CD4-positive, alpha-beta T cell treated with Interleukin-21 for 1 hour (primary cell): ENCODE data around the gene CCND2.

Experiments used
- DNase-seq: peaks from one replicate; pipeline ENCODE4 v3.0.0-alpha.2; 2020

CCND2 gene

DNA sequence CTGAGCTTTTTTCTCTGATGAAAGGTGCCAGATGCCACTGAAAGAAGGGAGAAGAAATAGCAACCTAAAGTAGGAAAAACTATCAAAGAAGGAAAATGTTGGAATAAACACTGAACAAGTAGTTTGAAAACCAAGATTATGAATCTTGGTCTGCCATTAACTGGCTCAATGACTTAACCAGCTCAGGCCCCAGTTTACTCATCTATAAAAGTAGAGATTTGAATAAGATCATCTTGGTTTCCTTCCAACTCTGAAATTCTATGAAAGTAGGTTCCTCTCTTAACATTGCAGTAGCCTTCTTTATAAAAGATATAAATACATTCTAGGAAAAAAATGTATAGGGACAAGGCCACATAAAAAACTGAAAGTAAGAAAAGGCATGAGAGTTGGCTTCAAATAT is 16.1 kb upstream of the CCND2 start:
- DNase-seq, result no peak

DNA sequence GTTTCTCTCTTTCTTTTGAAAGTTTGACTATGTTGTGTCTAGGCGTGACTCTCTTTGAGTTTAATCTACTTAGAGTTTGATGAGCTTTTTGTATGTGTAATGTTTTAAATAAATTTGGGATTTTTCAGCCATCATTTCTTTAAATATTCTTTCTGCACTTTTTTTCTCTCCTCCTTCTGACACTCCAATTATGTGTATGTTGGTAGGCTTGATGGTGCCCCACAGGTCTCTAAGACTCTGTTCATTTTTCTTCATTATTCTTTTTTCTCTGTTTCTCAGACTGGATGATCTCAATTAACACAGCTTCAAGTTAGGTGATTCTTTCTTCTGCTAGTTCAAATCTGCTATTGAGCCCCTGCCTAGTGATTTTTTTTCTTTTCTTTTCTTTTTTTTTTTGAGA is 14.5 kb upstream of the CCND2 start:
- no peak for DNase-seq

DNA sequence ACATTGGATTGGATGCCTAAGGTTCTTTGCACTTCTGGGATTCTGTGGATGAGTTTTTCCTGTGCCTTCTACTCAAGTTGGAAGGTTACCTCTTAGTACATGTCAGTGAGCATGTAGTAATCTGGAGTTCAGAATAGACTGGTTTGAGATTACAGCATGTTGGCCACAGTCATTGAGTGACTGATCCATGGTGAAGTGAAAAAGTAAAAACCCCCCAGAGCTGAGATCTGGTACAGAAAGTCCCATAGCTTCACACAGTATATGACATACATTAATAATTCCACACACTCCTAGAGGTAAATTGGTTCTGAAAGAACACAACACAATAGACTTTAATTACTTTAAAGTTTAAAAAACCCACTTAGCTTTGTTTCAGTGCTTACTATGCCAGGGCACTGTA is 11.9 kb upstream of the CCND2 start:
- DNase-seq, result no peak

DNA sequence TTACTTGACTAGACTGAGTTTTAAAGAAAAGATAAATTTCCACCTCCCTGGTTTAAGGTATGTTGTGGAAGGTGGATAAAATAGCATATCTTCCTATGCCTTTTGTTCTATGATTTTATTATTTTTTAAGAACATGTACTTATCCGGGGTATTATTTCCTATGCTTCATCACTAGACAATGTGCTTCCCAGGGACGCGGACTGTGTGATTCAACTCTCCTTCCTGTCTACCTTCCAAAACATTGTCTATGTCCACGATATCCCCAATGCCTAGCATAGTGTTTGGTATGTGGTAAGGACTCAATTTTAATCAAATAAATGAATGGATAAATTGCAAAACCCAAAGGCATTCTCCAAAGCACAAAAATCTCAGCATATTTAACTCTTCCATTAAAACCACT is 8.3 kb upstream of the CCND2 start:
- DNase-seq, result no peak

DNA sequence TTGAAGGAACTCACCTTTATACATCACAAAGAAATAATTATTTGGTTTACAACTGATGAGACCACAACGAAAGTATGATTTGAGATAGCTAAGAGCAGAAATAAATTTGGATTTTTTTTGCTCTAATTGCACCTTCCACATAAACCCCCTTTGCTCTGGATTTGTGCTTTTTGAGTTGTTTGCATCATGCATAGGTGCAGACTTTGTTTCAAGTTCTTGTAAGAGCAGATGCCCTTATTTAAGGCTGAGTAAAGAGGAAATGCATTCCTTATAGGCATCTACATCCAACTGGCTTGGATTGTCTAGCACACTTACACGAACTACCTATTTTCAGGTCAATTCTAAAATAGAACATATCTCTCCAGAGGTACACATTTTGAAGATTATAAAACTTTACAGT is 6.6 kb upstream of the CCND2 start:
- DNase-seq, result no peak

DNA sequence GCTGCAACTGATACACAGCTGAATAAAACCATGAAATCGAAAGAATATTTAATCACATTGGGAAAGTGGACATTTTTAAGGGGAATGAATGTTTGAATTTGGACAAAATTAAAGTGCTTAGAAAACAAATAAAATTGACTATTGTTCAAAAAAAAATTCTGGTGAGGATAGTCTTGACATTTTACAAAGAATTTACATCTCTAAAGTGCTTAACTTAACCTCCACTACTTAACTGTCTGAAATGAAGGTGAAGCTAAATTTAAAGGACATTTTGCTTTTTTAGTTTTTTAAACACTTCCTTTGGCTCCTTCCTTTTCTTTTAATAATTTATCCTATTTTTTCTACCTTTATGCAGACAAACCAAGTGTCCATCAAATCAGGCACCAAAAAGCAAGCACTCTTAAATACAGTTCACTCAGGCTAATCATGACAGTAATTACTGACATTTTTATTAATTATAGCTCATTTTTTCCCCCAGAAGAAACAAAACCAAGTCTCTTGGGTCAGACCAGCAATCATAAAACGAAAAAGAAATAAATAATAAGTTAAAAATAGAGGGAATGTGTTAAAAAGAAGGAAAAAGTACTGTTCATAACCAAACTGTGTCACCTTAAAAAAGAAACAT is 5.7 kb upstream of the CCND2 start:
- no peak for DNase-seq

DNA sequence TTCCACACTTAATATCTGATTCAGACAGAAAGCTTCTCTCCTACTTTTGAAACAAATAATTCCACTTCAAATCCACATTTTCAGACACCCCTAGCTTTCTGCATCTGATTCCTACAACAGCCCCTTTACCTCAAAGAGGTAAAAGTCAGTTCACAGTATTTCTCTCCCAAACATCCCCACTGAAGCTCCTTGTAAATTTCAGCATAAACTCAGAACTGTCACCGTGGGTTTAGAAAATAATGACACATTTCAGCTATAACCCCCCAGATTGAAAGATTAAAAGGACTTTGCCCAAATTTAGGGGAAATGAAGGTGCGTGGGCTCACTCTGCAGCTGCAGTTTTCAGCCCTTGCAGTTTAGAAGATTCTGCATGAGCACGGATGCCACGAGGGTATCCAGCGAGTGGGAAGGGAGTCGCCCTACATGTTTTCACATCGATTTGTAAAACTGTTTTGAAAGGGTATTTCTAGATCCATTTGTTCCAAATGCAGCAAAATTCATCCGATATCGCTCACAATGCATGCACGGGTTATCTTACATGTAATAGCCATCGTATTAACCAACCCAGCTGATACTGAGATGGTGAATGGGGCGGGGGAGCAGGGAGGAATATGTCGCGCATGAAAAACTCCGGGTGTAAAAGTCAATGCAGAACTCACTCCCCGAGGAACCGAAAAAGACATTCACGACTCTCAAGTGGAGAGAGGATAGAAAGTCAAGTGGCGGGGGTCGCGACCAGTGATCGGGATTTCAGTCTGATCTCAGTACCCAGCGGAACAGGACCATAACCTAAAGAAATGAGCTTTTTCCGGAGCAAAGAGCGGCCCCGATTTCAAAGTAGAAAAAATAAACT is 5.0 kb upstream of the CCND2 start:
- peak; percentile 57 for DNase-seq

DNA sequence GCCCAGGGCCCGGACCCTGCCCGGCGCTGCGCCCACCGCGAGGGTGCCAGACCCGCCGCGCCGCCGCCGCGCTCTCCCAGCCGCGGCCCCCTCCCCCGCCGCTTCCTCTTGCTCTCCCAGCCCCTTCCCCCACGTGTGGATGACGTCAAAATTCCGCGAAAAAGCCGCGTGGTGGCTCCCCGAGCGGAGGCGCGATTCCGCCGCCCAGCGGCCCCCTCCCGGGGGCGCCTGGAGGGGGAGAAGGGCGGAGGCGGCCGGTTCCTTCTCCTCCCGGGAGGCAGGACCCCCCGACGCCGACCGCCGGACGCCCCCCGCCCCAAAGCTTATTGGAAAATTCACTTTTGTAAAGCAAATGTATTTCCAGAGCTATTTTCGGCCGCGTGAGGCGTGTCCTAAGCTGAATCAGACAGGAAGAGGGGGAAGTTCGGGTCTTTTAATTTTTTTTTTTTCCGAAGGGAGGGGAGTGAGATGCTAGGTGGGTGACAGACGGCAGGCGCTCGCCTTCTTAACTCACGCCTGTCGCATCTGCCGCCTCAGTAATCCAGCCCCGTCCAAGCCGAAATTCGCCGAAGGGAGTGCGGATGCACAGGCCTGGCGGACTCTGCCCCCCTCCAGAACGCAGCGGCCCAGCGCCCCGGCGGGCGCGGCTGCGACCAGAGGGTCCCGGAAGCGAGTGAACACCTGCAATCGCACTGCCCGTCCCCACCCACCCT is 4.1 kb upstream of the CCND2 start:
- DNase-seq, result peak; percentile 94

DNA sequence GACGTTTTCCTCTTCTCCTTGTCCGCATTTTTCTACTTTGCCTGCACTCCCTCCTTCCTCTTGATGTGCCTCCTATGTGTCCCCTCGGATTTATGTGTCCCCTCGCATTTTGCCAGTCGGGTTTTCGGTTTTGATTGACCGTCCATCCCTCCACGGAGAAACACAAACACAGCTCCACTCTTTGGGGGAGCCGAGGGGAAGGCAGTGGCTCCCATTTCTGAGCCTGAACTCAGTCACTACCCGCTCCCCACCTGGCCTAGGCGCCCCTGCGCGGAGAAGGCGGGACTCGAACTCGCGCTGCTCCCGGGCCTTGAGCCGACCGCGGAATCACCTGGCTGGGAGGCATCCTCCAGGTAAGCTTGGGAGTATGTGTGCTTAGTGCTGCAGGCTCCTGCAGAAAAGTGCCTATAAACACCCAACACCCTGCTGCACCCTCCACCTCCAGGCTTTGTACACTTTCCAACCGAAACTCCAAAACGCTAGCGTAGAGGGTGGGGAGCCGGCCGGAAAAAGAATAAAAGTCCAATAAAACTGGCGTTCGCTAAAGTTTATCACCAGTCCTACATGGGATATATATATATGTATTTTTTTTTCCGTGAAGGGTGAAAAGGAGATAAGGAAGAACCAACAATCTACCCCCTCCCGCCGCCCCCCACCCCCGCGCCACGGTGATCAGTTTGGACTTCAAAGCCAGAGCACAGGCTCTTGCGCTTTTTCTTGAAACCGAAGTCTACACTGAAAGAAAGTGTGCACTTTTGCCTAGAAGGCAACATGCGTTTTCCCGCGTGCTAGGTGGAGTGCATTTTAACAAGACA is 3.3 kb upstream of the CCND2 start:
- peak; percentile 53 for DNase-seq

DNA sequence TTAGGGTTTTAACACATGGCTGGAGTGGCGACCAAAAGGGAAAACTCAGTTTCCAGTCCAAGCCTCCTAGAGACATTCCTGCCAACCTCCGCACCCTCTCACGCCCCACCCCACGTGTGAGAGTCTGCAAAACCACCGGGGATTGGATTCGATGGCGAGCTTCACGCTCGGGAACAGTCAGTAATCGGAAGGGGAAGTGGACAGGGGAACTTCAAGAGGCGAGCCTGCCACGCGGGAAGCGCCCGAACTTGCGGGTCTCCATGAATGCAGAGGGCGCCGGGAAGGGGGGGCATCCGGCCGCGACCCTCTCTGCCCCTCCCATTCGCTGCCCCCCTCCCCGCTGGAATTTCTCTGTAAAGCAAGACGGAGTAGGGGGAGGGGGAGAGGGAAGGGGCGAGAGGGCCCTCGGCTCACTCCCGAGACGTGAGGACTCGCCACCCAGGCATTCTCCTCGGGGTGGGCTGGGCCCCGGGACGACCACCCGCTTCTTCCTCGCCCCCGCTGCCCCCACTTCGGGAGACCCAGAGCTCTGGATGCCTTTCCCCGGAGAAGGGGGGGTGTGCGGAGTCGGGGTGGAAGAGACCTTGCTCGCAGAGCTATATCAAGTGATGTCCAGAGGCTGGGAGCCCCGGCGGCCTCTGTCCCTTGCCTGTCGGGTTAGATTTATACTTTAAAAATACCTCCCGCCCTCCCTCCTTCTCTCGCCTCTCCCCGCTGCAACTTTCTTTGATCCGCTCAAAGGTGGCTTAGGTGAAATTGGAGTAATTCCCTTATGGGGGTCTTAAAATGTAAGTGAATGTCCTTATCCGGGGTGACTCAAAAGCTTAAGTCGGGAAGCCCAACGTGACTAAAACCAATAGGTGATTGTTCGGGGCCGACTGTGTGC is 2.5 kb upstream of the CCND2 start:
- DNase-seq, result peak; percentile 56

DNA sequence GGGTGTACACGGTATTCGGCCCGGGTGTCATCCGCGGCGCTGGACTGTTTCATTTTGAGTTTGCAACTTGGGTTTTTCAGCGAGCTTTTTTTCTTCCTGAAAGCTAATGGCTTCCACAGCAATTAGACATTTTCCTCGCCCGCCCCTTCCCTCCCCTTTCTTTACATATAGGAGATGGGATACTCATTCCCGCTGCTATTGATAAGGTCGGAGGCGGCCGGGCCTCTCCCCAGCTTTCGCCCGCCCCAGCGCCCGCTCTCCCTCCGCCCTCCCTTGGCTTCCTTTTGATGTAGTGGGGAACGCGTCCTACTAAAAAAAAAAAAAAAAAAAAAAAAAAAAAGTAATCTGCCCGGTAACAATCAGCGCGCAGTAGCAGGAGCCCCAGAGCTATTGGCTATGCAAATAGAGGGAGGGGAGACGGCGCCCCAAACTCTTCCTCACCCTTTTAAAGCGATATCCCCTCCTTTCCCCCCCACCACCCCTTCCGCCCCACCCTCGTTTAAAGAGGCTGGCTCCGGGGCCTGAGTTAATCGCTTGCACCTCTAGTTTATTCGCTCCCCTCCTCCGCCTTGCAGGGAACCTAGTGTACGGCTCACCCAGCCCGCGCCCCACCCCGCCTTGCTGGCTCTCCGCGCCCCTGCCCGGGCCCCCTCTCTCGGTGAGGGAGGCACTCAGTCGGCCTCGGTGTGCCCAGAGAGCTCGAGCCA is 1.7 kb upstream of the CCND2 start:
- peak; percentile 94 for DNase-seq

DNA sequence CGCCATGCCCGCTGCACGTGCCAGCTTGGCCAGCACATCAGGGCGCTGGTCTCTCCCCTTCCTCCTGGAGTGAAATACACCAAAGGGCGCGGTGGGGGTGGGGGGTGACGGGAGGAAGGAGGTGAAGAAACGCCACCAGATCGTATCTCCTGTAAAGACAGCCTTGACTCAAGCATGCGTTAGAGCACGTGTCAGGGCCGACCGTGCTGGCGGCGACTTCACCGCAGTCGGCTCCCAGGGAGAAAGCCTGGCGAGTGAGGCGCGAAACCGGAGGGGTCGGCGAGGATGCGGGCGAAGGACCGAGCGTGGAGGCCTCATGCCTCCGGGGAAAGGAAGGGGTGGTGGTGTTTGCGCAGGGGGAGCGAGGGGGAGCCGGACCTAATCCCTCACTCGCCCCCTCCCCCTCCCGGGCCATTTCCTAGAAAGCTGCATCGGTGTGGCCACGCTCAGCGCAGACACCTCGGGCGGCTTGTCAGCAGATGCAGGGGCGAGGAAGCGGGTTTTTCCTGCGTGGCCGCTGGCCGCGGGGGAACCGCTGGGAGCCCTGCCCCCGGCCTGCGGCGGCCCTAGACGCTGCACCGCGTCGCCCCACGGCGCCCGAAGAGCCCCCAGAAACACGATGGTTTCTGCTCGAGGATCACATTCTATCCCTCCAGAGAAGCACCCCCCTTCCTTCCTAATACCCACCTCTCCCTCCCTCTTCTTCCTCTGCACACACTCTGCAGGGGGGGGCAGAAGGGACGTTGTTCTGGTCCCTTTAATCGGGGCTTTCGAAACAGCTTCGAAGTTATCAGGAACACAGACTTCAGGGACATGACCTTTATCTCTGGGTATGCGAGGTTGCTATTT is 914 bp upstream of the CCND2 start:
- DNase-seq, result peak; percentile 84

DNA sequence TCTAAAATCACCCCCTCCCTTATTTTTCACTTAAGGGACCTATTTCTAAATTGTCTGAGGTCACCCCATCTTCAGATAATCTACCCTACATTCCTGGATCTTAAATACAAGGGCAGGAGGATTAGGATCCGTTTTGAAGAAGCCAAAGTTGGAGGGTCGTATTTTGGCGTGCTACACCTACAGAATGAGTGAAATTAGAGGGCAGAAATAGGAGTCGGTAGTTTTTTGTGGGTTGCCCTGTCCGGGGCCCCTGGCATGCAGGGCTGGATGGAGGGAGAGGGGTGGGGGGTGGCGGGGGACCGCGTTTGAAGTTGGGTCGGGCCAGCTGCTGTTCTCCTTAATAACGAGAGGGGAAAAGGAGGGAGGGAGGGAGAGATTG is 300 bp upstream of the CCND2 start:
- no peak for DNase-seq

DNA sequence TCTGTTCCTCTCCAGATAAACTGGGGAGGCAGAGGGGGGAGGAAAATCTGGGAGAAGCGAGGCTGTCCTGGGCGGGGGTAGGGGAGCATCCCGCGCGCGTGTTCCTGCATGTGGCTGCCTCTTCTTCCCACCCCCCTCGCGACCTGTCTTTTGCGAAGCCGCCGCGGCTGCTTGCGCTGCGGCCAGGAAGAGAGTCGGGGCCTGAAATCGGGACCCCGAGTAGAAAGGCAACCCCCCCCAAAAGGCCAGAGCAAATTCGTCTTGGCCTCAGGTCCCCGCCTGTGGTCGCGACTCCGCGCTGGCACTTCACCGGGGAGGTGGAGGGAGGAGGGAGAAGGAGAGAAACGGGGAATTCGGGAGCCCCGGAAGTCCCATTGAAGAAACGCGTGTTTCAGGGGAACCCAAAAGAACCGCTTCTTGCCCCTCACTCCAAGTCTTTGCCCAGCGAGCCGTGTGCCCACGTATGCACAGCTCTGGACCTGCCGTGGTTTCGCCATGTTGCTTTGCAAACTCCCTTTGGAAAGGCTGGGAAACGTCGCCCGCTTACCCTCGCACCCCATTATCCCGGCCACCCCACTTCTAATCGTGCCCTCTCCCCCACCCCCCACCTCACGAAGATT is 944 bp downstream of the CCND2 start:
- peak; percentile 37 for DNase-seq

DNA sequence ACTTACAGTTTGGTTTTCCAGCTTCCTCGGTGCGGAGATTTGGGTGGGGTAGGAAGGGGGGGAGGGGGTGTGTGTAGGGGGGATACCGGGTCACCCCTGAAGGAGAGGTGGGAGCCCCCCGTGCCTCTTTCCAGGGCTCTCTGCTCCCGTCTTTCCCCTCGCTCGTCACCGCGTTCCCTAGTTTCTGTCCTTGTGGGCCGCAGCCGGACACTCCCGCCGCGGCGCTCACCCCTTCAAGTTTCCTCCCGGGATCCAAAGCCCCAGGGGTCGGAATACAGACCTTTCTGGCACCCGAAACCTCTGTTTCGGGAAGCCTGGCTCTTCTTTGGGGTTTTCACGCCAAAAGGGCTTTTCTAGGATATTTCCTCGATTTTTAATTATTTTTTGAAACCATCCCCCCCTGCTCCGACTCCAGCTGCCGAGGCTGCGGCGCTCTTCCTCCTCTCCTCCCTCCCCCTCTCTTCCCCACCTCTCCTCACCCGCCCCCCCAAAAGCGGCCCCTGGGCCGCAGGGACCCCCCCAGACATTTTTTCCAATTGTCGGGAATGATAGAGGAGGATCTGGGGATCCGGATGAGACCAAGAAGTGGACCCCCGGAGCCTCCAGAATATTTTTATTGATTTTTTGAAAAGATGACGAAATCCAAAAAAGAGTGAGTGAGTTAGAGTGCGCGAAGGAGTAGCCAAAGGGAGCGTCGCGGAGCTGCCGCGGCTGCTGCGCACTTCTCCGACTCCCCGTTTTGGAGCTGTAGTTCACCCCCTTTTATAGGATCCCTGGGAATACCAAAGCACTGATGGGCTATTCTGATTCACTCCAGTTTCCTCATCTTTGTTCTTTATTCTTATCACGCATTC is 1.7 kb downstream of the CCND2 start:
- no peak for DNase-seq

DNA sequence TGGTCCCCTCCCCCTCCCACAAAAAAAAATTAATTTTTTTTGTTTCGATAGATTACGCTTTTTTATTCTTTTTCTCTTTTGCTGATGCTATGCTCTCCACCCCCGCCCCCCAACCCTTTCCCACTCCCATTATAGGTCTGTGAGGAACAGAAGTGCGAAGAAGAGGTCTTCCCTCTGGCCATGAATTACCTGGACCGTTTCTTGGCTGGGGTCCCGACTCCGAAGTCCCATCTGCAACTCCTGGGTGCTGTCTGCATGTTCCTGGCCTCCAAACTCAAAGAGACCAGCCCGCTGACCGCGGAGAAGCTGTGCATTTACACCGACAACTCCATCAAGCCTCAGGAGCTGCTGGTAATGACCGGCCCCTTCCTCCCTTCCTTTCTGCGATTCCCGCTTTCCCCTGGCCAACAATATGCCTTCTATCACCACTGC is 2.3 kb downstream of the CCND2 start:
- DNase-seq, result no peak

DNA sequence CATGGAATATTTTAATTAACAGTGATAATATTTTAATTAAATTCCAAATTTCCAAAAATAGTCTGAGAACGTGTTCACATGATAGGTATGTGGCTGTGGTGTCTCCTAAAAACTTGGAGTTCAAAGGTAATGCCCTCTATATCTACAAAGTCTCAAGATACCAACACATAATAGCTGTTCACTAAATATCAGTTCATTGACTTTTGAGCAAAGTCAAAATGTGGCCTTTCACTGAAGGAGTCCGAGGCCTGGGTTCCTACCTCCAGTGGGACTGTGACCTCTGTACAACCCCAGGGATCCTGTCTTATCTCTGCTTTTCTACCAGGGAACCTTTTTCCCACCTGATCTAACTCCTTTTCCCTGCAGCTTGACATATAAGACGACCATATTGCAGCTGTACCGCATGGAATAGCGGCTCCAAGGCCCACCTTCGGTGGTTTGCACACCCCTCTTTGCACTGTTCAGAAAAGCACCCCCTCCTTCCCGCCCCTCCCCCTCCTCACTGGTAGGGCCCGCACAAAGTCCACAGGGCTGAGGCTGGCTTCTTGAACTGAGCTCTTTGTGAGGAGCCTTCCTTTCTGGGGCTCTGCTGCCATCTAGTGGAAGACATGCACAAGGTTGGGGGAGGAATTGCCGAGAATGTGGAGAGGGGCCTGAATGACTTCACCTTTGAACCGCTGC is 3.1 kb downstream of the CCND2 start:
- peak; percentile 94 for DNase-seq

DNA sequence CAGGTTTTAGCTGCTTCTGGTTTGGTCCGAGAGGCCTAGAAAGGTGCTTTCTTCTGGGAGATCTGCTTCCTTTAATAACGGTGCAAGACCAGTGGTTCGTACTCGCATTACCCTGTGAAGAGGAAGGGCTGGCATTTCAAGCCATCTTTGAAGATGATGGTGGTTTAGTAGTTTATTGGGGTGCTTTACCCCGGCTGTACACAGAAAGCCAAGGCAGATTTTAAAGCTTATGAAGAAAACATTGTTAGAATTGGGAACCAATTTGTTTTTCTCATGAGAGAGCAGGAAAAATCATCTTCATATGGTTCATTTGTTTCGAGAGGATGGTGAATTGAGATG is 3.6 kb downstream of the CCND2 start:
- no peak for DNase-seq
